Esophagus squamous epithelium (tissue), 5 donors: ENCODE data around the gene PDE6B. TPM values are rescaled to one million over a fixed set of nuclear protein-coding genes. Genes with fewer than 3 reads are reported as not detected.

Experiments
- DNase-seq: peaks from one replicate; lab custom pipeline; 2025; lab: John Stamatoyannopoulos, UW
- H3K27ac ChIP-seq, 4 donors: fragments of 200-600 bp; sonication (generic); one replicate each; pipeline ENCODE4 v1.5.1; 2016 to 2019; ENCODE audit warnings: mild to moderate bottlenecking in 1 of 4
- H3K27me3 ChIP-seq, 4 donors: fragments of 200-600 bp; sonication (generic); 1 replicate in 3 of 4; 2 replicates in 1 of 4; pipeline versions ENCODE4 v1.5.1 to v1.6.0; 2017 to 2021; ENCODE audit warnings: antibody characterized with exemption in 1 of 4
- H3K36me3 ChIP-seq, 3 donors: fragments of 200-600 bp; sonication (generic); one replicate each; pipeline ENCODE4 v1.5.1; 2016 to 2019
- H3K4me1 ChIP-seq, 3 donors: fragments of 200-600 bp; sonication (generic); one replicate each; pipeline ENCODE4 v1.5.1; 2017 to 2019
- H3K4me3 ChIP-seq, 4 donors: fragments of 200-600 bp; sonication (generic); 1 replicate in 3 of 4; 2 replicates in 1 of 4; pipeline ENCODE4 v1.5.1; 2016 to 2019; ENCODE audit warnings: mild to moderate bottlenecking in 2 of 4, moderate library complexity in 1 of 4
- H3K9me3 ChIP-seq, 3 donors: fragments of 200-600 bp; sonication (generic); one replicate each; pipeline ENCODE4 v1.5.1; 2016 to 2019
- CTCF ChIP-seq, 6 experiments: fragments of 450-650 bp in 4 of 6; fragments of 200-600 bp in 2 of 6; sonication (generic) in 2 of 6; IDR thresholded peaks; one replicate each; pipeline ENCODE4 v1.5.1; 2016 to 2019; ENCODE audit warnings: antibody characterized with exemption in 6 of 6, mild to moderate bottlenecking in 4 of 6, moderate library complexity in 4 of 6
- POLR2A ChIP-seq, 4 donors: fragments of 450-650 bp; IDR thresholded peaks; one replicate each; pipeline ENCODE4 v1.6.1; 2017; ENCODE audit warnings: antibody characterized with exemption in 4 of 4, mild to moderate bottlenecking in 4 of 4, moderate library complexity in 3 of 4
- WGBS, 2 donors: methylation state at CpG; one replicate each; pipeline ENCODE4 v1.1.5; 2018; 5-methylcytosine and 5-hydroxymethylcytosine counted together
- intact Hi-C: fragments of 100-400 bp; cut with DNase I; formaldehyde crosslinking; loops from one replicate; pipeline ENCODE4 v1.15.0; 2022
- total RNA-seq, 4 donors: library from RNA; depleted of rRNA; stranded (reverse); fragments of >200 nt; gene quantifications; one replicate each; pipeline ENCODE4 v1.1.0, GENCODE V29; 2016
- donor health status: DM: yes; HTN: yes; CAD: no.

The PDE6B gene
- total RNA-seq, 4 donors from 2014 or later, result 0.19 to 4.4 (median 1.7) TPM

GRCh38 chr4:657834-658667 is 32.7 kb downstream of the PDE6B start:
- intact Hi-C loops, result no loop called here
- H3K36me3 ChIP-seq, result no peaks in the 10 kb centered on the region
- no peak for DNase-seq
- H3K27ac ChIP-seq, result no peak overlapping the region
- no peak for TF ChIP-seq POLR2A (IDR thresholded peaks at IDR 0.05)
- no peak for TF ChIP-seq CTCF (IDR thresholded peaks at IDR 0.05)
- peaks cover 0 to 3% (median 2%) of the 10 kb centered on the region in 3 donors for H3K4me1 ChIP-seq
- no peaks in the 10 kb centered on the region for H3K9me3 ChIP-seq
- H3K27me3 ChIP-seq, result peaks cover 0 to 41% (median 0%) of the 10 kb centered on the region in 4 donors
- WGBS, 2 donors, result 71 to 80% methylated on average over 3 to 5 of the region's 27 CpGs
- H3K4me3 ChIP-seq, result no peak overlapping the region

- no peak overlapping the region for H3K4me3 ChIP-seq
- no peak overlapping the region for H3K27ac ChIP-seq
- peaks cover 3 to 12% (median 6%) of the 10 kb centered on the region in 3 donors for H3K4me1 ChIP-seq
- 85% methylated on average over 13 to 22 of the region's 32 CpGs for WGBS, 2 donors
- H3K27me3 ChIP-seq, result peaks cover 0 to 43% (median 0%) of the 10 kb centered on the region in 4 donors
- no peaks in the 10 kb centered on the region for H3K36me3 ChIP-seq
- TF ChIP-seq CTCF (IDR thresholded peaks at IDR 0.05) (no peak), POLR2A (IDR thresholded peaks at IDR 0.05) (no peak)
- DNase-seq, result no peak
- intact Hi-C loops, result no loop called here
- H3K9me3 ChIP-seq, result no peaks in the 10 kb centered on the region
These were observed 33.6 kb downstream of the PDE6B start for GRCh38 chr4:658681-659667.

GRCh38 chr4:659851-660250 is 34.5 kb downstream of the PDE6B start:
- intact Hi-C loops, result no loop called here
- Histone ChIP-seq H3K27ac (no peak overlapping the region), H3K4me3 (no peak overlapping the region), H3K9me3 (no peaks in the 10 kb centered on the region), H3K36me3 (no peaks in the 10 kb centered on the region), H3K27me3 (peaks cover 0 to 39% (median 0%) of the 10 kb centered on the region in 4 donors), H3K4me1 (peaks cover 6 to 21% (median 10%) of the 10 kb centered on the region in 3 donors)
- TF ChIP-seq CTCF (IDR thresholded peaks at IDR 0.05), result no peak
- no peak for TF ChIP-seq POLR2A (IDR thresholded peaks at IDR 0.05)
- DNase-seq, result no peak
- WGBS, 2 donors, result 77 to 100% methylated on average over 5 to 8 of the region's 8 CpGs

DNA sequence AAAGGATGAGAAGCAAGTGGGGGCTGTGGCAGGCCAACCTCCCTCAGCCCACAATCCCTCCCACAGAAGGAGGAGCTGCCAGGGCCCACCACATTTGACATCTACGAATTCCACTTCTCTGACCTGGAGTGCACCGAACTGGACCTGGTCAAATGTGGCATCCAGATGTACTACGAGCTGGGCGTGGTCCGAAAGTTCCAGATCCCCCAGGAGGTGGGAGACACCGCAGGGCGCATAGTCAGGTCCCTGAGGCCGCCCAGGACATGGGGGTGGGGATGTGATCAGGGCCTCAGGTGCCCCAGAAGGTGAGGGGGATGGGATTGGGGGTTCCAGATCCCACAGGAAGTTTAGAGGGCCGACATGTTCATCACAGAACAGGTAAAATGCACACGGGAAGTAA is 35.0 kb downstream of the PDE6B start:
- DNase-seq, result no peak
- H3K27me3 ChIP-seq, result peaks cover 0 to 33% (median 0%) of the 10 kb centered on the region in 4 donors
- H3K9me3 ChIP-seq, result no peaks in the 10 kb centered on the region
- H3K4me3 ChIP-seq, result no peak overlapping the region
- H3K36me3 ChIP-seq, result no peaks in the 10 kb centered on the region
- no peak overlapping the region for H3K27ac ChIP-seq
- 80 to 85% methylated on average over 6 to 8 of the region's 10 CpGs for WGBS, 2 donors
- peaks cover 6 to 23% (median 10%) of the 10 kb centered on the region in 3 donors for H3K4me1 ChIP-seq
- intact Hi-C loops, result no loop called here
- TF ChIP-seq POLR2A (IDR thresholded peaks at IDR 0.05), result no peak
- no peak for TF ChIP-seq CTCF (IDR thresholded peaks at IDR 0.05)
